ENCODE results near the gene AQP7. TPM values are rescaled to one million over a fixed set of nuclear protein-coding genes. Genes with fewer than 3 reads are reported as not detected.
"Not testable (repeated sequence)": the region's sequence is repeated elsewhere in the genome, so short reads cannot be mapped to it uniquely, and the experiment has no call there.

AQP7 gene
- polyA plus RNA-seq, 4 donors, result 18.7 to 55.1 (median 35.6) TPM

DNA sequence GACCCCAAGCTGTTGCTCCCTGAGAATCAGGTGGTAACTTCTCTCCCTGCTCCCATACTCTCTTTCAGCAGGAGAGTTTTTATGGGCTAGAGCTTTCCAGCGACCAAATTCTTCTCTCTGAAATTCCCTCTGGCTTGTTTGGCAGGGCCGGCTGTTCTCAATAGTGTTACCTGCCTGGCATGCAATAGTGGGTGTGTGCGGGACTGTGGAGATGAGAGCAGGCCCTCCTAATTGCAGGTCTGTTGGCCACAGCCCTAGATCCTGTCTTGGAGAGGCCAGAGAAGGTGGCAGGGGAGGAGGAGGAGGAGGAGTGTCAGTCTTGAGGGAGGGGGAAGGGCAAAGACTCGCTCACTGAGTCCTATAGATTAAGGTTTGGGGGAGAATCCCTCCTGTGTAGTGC, 29.5 kb downstream of the AQP7 start:
- Histone ChIP-seq H3K27ac (ENCODE audit: low read depth in 1 of 3, low read length in 2 of 3) (no peak overlapping the region), H3K36me3 (ENCODE audit: control insufficient read depth in 3 of 3, insufficient read depth in 2 of 3, low read depth in 1 of 3, low read length in 3 of 3) (peaks cover 0 to 48% (median 8%) of the 10 kb centered on the region in 3 donors), H3K9me3 (ENCODE audit: control insufficient read depth in 2 of 2, insufficient read depth in 1 of 2, low read depth in 1 of 2, low read length in 1 of 2) (no peaks in the 10 kb centered on the region), H3K4me1 (ENCODE audit: control insufficient read depth in 3 of 3, insufficient read depth in 2 of 3, low read depth in 1 of 3, low read length in 2 of 3) (peaks cover 0 to 14% (median 0%) of the 10 kb centered on the region in 3 donors), H3K27me3 (ENCODE audit: control insufficient read depth in 3 of 3, insufficient read depth in 3 of 3, low read length in 3 of 3) (no peaks in the 10 kb centered on the region), H3K4me3 (ENCODE audit: low read depth in 1 of 3, low read length in 3 of 3) (no peak overlapping the region)
- WGBS, 3 donors, result 76 to 88% (median 88%) methylated on average over 4 of the region's 4 CpGs
- no peak for FAIRE-seq
- DNase-seq, result no peak

DNA sequence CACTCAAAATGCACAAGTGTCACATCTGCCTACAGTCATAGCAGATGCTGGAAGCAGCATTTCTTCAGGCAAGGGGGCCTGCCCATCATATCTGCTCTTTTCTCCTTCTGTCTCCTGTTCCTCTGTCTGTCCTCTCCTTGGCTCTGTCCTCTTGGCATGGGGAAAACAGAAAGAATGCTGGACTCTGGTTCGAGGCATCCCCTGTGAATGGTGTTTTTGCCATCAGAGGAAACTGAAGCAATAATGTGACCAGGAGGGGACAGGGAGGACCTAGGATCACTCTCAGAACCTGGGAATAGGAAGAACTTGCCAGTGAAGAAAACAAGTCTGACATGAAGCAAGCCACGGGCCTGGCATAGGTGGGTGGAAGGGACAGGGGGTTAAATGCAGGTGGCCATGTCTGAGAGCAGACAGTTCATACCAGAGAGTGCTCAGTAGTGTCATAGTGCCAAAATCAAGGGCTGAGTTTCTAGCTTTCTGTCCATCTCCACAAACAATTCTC, 35.3 kb downstream of the AQP7 start:
- FAIRE-seq, result no peak
- H3K9me3 ChIP-seq (ENCODE audit: control insufficient read depth in 2 of 2, insufficient read depth in 1 of 2, low read depth in 1 of 2, low read length in 1 of 2), result no peaks in the 10 kb centered on the region
- DNase-seq, result no peak
- H3K27me3 ChIP-seq (ENCODE audit: control insufficient read depth in 3 of 3, insufficient read depth in 3 of 3, low read length in 3 of 3), result no peaks in the 10 kb centered on the region
- H3K27ac ChIP-seq (ENCODE audit: low read depth in 1 of 3, low read length in 2 of 3), result no peak overlapping the region
- 75 to 93% (median 82%) methylated on average over 2 of the region's 2 CpGs for WGBS, 3 donors
- no peak overlapping the region for H3K4me3 ChIP-seq (ENCODE audit: low read depth in 1 of 3, low read length in 3 of 3)
- peaks cover 8 to 55% (median 26%) of the 10 kb centered on the region in 3 donors for H3K36me3 ChIP-seq (ENCODE audit: control insufficient read depth in 3 of 3, insufficient read depth in 2 of 3, low read depth in 1 of 3, low read length in 3 of 3)
- no peaks in the 10 kb centered on the region for H3K4me1 ChIP-seq (ENCODE audit: control insufficient read depth in 3 of 3, insufficient read depth in 2 of 3, low read depth in 1 of 3, low read length in 2 of 3)

DNA sequence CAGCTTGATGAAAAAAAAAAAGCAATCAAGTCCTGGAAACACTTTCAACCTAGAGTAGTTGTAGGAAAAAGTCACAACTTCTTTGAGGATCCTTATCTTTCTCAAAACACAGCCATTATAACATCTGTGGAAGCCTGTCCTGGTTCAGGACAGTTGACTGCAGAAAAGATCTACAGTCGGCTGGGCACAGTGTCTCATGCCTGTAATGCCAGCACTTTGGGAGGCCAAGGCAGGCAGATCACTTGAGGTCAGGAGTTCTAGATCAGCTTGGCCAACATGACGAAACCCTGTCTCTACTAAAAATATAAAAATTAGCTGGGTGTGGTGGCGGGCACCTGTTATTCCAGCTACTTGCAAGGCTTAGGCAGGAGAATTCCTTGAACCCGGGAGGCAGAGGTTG, 37.6 kb downstream of the AQP7 start:
- H3K27ac ChIP-seq (ENCODE audit: low read depth in 1 of 3, low read length in 2 of 3); H3K27me3 ChIP-seq (ENCODE audit: control insufficient read depth in 3 of 3, insufficient read depth in 3 of 3, low read length in 3 of 3); DNase-seq; FAIRE-seq; H3K4me1 ChIP-seq (ENCODE audit: control insufficient read depth in 3 of 3, insufficient read depth in 2 of 3, low read depth in 1 of 3, low read length in 2 of 3); H3K4me3 ChIP-seq (ENCODE audit: low read depth in 1 of 3, low read length in 3 of 3); H3K9me3 ChIP-seq (ENCODE audit: control insufficient read depth in 2 of 2, insufficient read depth in 1 of 2, low read depth in 1 of 2, low read length in 1 of 2): not testable (repeated sequence)
- WGBS, 3 donors, result 92 to 97% (median 94%) methylated on average over 4 of the region's 4 CpGs
- H3K36me3 ChIP-seq (ENCODE audit: control insufficient read depth in 3 of 3, insufficient read depth in 2 of 3, low read depth in 1 of 3, low read length in 3 of 3), result peaks cover 8 to 46% (median 18%) of the 10 kb centered on the region in 3 donors

DNA sequence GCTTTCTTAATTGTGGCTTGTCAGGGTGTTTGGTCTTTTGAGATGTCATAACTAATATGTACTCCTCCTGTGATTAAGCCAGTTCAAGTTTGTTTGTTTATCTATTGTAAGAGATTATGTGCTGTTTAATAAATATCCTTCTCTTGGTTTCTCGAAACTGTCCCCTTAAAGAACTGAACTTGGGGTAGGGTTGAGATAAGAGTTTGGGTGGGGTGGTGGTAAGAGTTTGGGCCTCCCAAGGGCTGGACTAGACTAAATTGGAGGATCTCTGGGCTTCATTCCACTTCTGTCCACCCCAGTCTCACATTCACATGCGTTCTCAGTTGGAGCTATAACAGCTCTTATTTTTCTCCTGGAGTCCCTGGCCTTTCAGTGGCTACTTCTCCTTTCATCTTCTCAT, 38.2 kb downstream of the AQP7 start:
- peaks cover 8 to 48% (median 18%) of the 10 kb centered on the region in 3 donors for H3K36me3 ChIP-seq (ENCODE audit: control insufficient read depth in 3 of 3, insufficient read depth in 2 of 3, low read depth in 1 of 3, low read length in 3 of 3)
- H3K9me3 ChIP-seq (ENCODE audit: control insufficient read depth in 2 of 2, insufficient read depth in 1 of 2, low read depth in 1 of 2, low read length in 1 of 2), result no peaks in the 10 kb centered on the region
- DNase-seq (no peak), FAIRE-seq (no peak)
- H3K4me3 ChIP-seq (ENCODE audit: low read depth in 1 of 3, low read length in 3 of 3), result no peak overlapping the region
- 89 to 94% (median 93%) methylated on average over 2 of the region's 2 CpGs for WGBS, 3 donors
- no peaks in the 10 kb centered on the region for H3K4me1 ChIP-seq (ENCODE audit: control insufficient read depth in 3 of 3, insufficient read depth in 2 of 3, low read depth in 1 of 3, low read length in 2 of 3)
- H3K27ac ChIP-seq (ENCODE audit: low read depth in 1 of 3, low read length in 2 of 3), result no peak overlapping the region
- H3K27me3 ChIP-seq (ENCODE audit: control insufficient read depth in 3 of 3, insufficient read depth in 3 of 3, low read length in 3 of 3), result no peaks in the 10 kb centered on the region

DNA sequence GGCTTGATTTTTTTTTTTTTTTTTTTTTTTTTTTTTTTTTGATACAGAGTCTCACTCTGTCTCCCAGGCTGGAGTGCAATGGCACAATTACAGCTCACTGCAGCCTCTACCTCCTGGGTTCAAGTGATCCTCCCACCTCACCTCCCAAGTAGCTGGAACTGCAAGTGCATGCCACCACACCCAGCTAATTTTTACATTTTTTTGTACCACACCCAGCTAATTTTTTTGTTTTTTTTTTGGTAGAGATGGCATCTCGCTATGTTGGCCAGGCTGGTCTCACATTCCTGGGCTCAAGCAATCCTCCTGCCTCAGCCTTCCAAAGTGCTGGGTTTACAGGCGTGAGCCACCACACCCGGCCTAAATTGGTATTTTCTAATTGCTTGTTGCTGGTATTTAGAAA, 43.7 kb downstream of the AQP7 start:
- peaks cover 0 to 26% (median 0%) of the 10 kb centered on the region in 3 donors for H3K36me3 ChIP-seq (ENCODE audit: control insufficient read depth in 3 of 3, insufficient read depth in 2 of 3, low read depth in 1 of 3, low read length in 3 of 3)

DNA sequence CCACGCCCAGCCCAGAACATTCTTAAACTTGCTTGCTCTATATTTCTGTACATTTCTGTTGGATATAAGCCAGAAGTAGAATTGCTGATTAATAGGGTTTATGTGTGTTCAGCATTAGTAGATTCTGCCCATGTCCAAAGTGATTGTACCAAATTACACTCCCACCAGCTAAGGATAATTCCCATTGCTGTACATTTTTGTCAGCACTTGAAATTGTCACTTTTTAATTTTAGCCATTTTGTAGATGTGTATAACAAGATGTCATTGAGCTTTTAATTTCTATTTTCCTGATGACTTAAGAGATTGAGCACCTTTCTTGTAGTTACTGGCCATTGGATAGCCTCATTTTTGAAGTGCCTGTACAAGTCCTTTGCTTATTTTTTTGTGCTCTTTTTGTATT, 46.4 kb downstream of the AQP7 start:
- 90 to 96% (median 94%) methylated on average over 1 of the region's 1 CpG for WGBS, 3 donors

More for the DNA sequence above, 43.7 kb downstream of the AQP7 start:
- not testable (repeated sequence) for H3K4me1 ChIP-seq (ENCODE audit: control insufficient read depth in 3 of 3, insufficient read depth in 2 of 3, low read depth in 1 of 3, low read length in 2 of 3); H3K27ac ChIP-seq (ENCODE audit: low read depth in 1 of 3, low read length in 2 of 3); DNase-seq; H3K4me3 ChIP-seq (ENCODE audit: low read depth in 1 of 3, low read length in 3 of 3); H3K9me3 ChIP-seq (ENCODE audit: control insufficient read depth in 2 of 2, insufficient read depth in 1 of 2, low read depth in 1 of 2, low read length in 1 of 2); FAIRE-seq; H3K27me3 ChIP-seq (ENCODE audit: control insufficient read depth in 3 of 3, insufficient read depth in 3 of 3, low read length in 3 of 3)
- 89 to 98% (median 93%) methylated on average over 3 of the region's 3 CpGs for WGBS, 3 donors

DNA sequence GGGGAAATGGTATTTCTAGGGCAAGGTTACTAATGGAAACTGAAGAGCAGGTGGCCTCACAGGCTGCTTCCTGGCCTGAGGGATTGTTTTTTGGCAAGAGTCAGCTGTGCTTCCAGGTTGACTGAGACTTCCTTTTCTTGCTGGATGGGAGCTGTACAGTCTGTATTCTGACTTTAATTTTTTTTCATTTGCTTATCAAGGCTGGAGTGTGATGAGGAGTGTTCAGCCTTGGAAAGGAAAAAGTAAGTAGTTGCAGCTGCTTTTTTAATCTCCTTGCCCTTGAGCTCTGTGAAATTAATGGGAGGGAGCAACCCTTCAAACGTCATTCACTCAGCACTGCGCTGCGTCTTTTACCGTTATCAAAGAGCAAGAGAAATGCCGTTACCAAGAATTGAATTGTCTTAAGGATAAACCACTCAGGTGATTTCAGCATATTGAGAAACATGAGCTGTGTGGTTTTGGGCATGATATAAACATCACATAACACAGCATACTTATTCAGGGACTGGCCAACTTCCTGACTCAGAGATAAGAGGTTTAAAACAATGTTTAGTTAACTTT, 47.6 kb downstream of the AQP7 start:
- no peaks in the 10 kb centered on the region for H3K4me1 ChIP-seq (ENCODE audit: control insufficient read depth in 3 of 3, insufficient read depth in 2 of 3, low read depth in 1 of 3, low read length in 2 of 3)
- DNase-seq (peak in 1 of 2 donors; percentile 20), FAIRE-seq (no peak)
- peaks cover 0 to 31% (median 0%) of the 10 kb centered on the region in 3 donors for H3K36me3 ChIP-seq (ENCODE audit: control insufficient read depth in 3 of 3, insufficient read depth in 2 of 3, low read depth in 1 of 3, low read length in 3 of 3)
- WGBS, 3 donors, result 15 to 61% (median 15%) methylated on average over 5 of the region's 5 CpGs
- H3K27me3 ChIP-seq (ENCODE audit: control insufficient read depth in 3 of 3, insufficient read depth in 3 of 3, low read length in 3 of 3), result no peaks in the 10 kb centered on the region
- peak overlapping the region in 1 of 3 donors; percentile 27 for H3K27ac ChIP-seq (ENCODE audit: low read depth in 1 of 3, low read length in 2 of 3)
- H3K4me3 ChIP-seq (ENCODE audit: low read depth in 1 of 3, low read length in 3 of 3), result no peak overlapping the region
- no peaks in the 10 kb centered on the region for H3K9me3 ChIP-seq (ENCODE audit: control insufficient read depth in 2 of 2, insufficient read depth in 1 of 2, low read depth in 1 of 2, low read length in 1 of 2)

More for the DNA sequence above, 46.4 kb downstream of the AQP7 start:
- no peak overlapping the region for H3K4me3 ChIP-seq (ENCODE audit: low read depth in 1 of 3, low read length in 3 of 3)
- H3K9me3 ChIP-seq (ENCODE audit: control insufficient read depth in 2 of 2, insufficient read depth in 1 of 2, low read depth in 1 of 2, low read length in 1 of 2), result no peaks in the 10 kb centered on the region
- no peak for DNase-seq
- H3K4me1 ChIP-seq (ENCODE audit: control insufficient read depth in 3 of 3, insufficient read depth in 2 of 3, low read depth in 1 of 3, low read length in 2 of 3), result no peaks in the 10 kb centered on the region
- H3K36me3 ChIP-seq (ENCODE audit: control insufficient read depth in 3 of 3, insufficient read depth in 2 of 3, low read depth in 1 of 3, low read length in 3 of 3), result peaks cover 0 to 27% (median 0%) of the 10 kb centered on the region in 3 donors
- no peak overlapping the region for H3K27ac ChIP-seq (ENCODE audit: low read depth in 1 of 3, low read length in 2 of 3)
- FAIRE-seq, result no peak
- no peaks in the 10 kb centered on the region for H3K27me3 ChIP-seq (ENCODE audit: control insufficient read depth in 3 of 3, insufficient read depth in 3 of 3, low read length in 3 of 3)

DNA sequence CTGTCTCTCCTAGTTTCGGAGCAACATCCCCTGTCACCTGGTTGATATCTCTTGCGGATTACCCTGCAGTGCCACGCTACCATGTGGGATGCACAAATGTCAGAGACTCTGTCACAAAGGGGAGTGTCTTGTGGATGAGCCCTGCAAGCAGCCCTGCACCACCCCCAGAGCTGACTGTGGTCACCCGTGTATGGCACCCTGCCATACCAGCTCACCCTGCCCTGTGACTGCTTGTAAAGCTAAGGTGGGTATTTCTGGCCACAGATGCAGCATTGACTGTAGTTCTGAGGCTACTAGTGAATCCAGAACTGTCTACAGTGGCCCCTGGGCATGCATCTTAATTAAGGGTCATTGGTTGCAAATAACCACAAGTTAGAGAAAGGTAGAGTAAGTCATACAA, 50.8 kb downstream of the AQP7 start:
- Histone ChIP-seq H3K27ac (ENCODE audit: low read depth in 1 of 3, low read length in 2 of 3) (no peak overlapping the region), H3K27me3 (ENCODE audit: control insufficient read depth in 3 of 3, insufficient read depth in 3 of 3, low read length in 3 of 3) (no peaks in the 10 kb centered on the region), H3K4me3 (ENCODE audit: low read depth in 1 of 3, low read length in 3 of 3) (no peak overlapping the region), H3K36me3 (ENCODE audit: control insufficient read depth in 3 of 3, insufficient read depth in 2 of 3, low read depth in 1 of 3, low read length in 3 of 3) (peaks cover 7 to 22% (median 12%) of the 10 kb centered on the region in 3 donors), H3K4me1 (ENCODE audit: control insufficient read depth in 3 of 3, insufficient read depth in 2 of 3, low read depth in 1 of 3, low read length in 2 of 3) (no peaks in the 10 kb centered on the region), H3K9me3 (ENCODE audit: control insufficient read depth in 2 of 2, insufficient read depth in 1 of 2, low read depth in 1 of 2, low read length in 1 of 2) (no peaks in the 10 kb centered on the region)
- 90 to 93% (median 93%) methylated on average over 4 of the region's 4 CpGs for WGBS, 3 donors
- no peak for FAIRE-seq
- DNase-seq, result no peak

DNA sequence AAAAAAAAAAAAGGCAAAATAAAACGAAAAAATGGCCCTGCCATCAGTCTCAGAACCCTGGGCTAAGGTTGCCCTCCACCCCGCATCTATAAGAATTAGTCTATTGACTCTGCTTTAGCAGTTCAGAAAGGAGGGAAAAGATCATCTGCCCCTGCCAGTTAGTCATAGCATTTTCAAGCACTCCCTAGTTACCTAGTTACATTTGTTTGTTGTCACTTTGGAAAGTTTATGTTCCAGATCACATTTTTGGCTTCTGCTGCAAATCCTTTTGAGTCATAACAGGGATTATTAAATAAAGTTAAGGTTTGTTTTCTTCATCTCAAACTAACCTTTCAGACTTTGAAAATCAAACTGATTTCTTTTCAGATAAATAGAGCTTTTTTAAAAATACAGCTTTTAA, 52.1 kb downstream of the AQP7 start:
- no peaks in the 10 kb centered on the region for H3K27me3 ChIP-seq (ENCODE audit: control insufficient read depth in 3 of 3, insufficient read depth in 3 of 3, low read length in 3 of 3)
- DNase-seq (peak in 1 of 2 donors; percentile 16), FAIRE-seq (no peak)
- peaks cover 12 to 25% (median 22%) of the 10 kb centered on the region in 3 donors for H3K36me3 ChIP-seq (ENCODE audit: control insufficient read depth in 3 of 3, insufficient read depth in 2 of 3, low read depth in 1 of 3, low read length in 3 of 3)
- no peaks in the 10 kb centered on the region for H3K4me1 ChIP-seq (ENCODE audit: control insufficient read depth in 3 of 3, insufficient read depth in 2 of 3, low read depth in 1 of 3, low read length in 2 of 3)
- H3K27ac ChIP-seq (ENCODE audit: low read depth in 1 of 3, low read length in 2 of 3), result peak overlapping the region in 1 of 3 donors; percentile 51
- no peak overlapping the region for H3K4me3 ChIP-seq (ENCODE audit: low read depth in 1 of 3, low read length in 3 of 3)
- H3K9me3 ChIP-seq (ENCODE audit: control insufficient read depth in 2 of 2, insufficient read depth in 1 of 2, low read depth in 1 of 2, low read length in 1 of 2), result no peaks in the 10 kb centered on the region
- WGBS, 3 donors, result 41 to 63% (median 62%) methylated on average over 2 of the region's 2 CpGs

Measured in small intestine (tissue), 7 donors.